Ishikawa (cell line): Measurements from ENCODE around the gene SLC52A3.

Experiments used
- CREB1 ChIP-seq: IDR thresholded peaks from 2 replicates; pipeline ENCODE4 v1.6.1; 2012; ENCODE audit warnings: low read depth
- EGR1 ChIP-seq: IDR thresholded peaks from 2 replicates; pipeline ENCODE4 v1.6.1; 2012
- EP300 ChIP-seq: IDR thresholded peaks from 2 replicates; pipeline ENCODE4 v1.6.1; 2012; ENCODE audit warnings: borderline replicate concordance
- FOXM1 ChIP-seq: IDR thresholded peaks from 2 replicates; pipeline ENCODE4 v1.6.1; 2012; ENCODE audit warnings: low read depth, borderline replicate concordance
- NFIC ChIP-seq: IDR thresholded peaks from 2 replicates; pipeline ENCODE4 v1.6.1; 2012
- TAF1 ChIP-seq: IDR thresholded peaks from 2 replicates; pipeline ENCODE4 v1.6.1; 2012; ENCODE audit warnings: low read depth, mild to moderate bottlenecking
- TCF12 ChIP-seq: IDR thresholded peaks from 2 replicates; pipeline ENCODE4 v1.6.1; 2012; ENCODE audit warnings: low read depth
- TEAD4 ChIP-seq: IDR thresholded peaks from 2 replicates; pipeline ENCODE4 v1.6.1; 2012
- USF1 ChIP-seq: IDR thresholded peaks from 2 replicates; pipeline ENCODE4 v1.6.1; 2012
- YY1 ChIP-seq: IDR thresholded peaks from 2 replicates; pipeline ENCODE4 v1.6.1; 2012; ENCODE audit warnings: low read depth
- TF ChIP-seq, protein P1 (sequence below): IDR thresholded peaks from 2 replicates; pipeline ENCODE4 v1.6.1; 2012; ENCODE audit warnings: low read depth, mild to moderate bottlenecking

DNA sequence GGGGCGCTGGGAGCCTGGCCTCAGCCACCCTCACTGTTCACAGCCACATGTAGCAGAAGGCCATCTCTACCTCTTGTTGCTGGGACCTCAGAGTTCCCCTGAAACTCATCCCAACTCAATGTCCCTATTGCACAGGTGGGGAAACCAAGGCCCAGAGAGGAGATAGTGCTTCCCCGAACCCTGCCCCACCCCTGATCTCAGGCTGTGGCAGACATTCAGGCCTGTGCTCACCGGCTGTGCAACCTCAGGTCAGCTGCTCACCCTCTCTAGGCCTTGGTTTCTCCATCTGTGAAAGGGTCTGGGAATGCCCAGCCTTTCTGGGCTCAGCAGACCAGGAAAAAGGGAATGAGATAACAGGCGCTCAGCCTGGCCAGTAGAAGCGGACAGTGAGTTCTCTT, 6.4 kb upstream of the SLC52A3 start:
- TF ChIP-seq FOXM1, result no peak
- TF ChIP-seq USF1, result no peak
- TF ChIP-seq TAF1, result no peak
- no peak for TF ChIP-seq NFIC
- no peak for TF ChIP-seq EGR1
- no peak for TF ChIP-seq TCF12
- no peak for TF ChIP-seq EP300
- TF ChIP-seq, protein P1, sequence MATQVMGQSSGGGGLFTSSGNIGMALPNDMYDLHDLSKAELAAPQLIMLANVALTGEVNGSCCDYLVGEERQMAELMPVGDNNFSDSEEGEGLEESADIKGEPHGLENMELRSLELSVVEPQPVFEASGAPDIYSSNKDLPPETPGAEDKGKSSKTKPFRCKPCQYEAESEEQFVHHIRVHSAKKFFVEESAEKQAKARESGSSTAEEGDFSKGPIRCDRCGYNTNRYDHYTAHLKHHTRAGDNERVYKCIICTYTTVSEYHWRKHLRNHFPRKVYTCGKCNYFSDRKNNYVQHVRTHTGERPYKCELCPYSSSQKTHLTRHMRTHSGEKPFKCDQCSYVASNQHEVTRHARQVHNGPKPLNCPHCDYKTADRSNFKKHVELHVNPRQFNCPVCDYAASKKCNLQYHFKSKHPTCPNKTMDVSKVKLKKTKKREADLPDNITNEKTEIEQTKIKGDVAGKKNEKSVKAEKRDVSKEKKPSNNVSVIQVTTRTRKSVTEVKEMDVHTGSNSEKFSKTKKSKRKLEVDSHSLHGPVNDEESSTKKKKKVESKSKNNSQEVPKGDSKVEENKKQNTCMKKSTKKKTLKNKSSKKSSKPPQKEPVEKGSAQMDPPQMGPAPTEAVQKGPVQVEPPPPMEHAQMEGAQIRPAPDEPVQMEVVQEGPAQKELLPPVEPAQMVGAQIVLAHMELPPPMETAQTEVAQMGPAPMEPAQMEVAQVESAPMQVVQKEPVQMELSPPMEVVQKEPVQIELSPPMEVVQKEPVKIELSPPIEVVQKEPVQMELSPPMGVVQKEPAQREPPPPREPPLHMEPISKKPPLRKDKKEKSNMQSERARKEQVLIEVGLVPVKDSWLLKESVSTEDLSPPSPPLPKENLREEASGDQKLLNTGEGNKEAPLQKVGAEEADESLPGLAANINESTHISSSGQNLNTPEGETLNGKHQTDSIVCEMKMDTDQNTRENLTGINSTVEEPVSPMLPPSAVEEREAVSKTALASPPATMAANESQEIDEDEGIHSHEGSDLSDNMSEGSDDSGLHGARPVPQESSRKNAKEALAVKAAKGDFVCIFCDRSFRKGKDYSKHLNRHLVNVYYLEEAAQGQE, result no peak
- no peak for TF ChIP-seq YY1
- TF ChIP-seq CREB1, result no peak
- TF ChIP-seq TEAD4, result no peak
